Fibroblast of lung (primary cell): ENCODE data around the gene PRDM7. TPM values are rescaled to one million over a fixed set of nuclear protein-coding genes. Genes with fewer than 3 reads are reported as not detected.

Source experiments
- DNase-seq, 2 donors: peaks; one replicate each; pipeline versions ENCODE4 v3.0.0 to v3.0.0-alpha.2; 2010; ENCODE audit warnings: low read depth in 2 of 2
- H2AFZ ChIP-seq: 2 replicates; pipeline ENCODE4 v1.5.1; 2012; ENCODE audit warnings: low read length, control low read depth, inconsistent platforms
- H3K27ac ChIP-seq: 2 replicates; pipeline ENCODE4 v1.5.1; 2011; ENCODE audit warnings: low read length, control low read depth; ENCODE audit not compliant: insufficient read depth
- H3K27me3 ChIP-seq: 2 replicates; pipeline ENCODE4 v1.5.1; 2011; ENCODE audit warnings: mild to moderate bottlenecking, low read length; ENCODE audit not compliant: control insufficient read depth, insufficient read depth
- H3K36me3 ChIP-seq: 2 replicates; pipeline ENCODE4 v1.5.1; 2011; ENCODE audit warnings: low read length; ENCODE audit not compliant: control insufficient read depth, insufficient read depth
- H3K4me1 ChIP-seq: 2 replicates; pipeline ENCODE4 v1.5.1; 2011; ENCODE audit warnings: low read length; ENCODE audit not compliant: control insufficient read depth, insufficient read depth; ENCODE audit errors: extremely low read depth
- H3K4me2 ChIP-seq: 2 replicates; pipeline ENCODE4 v1.5.1; 2011; ENCODE audit warnings: low read length, control low read depth; ENCODE audit not compliant: insufficient read depth; ENCODE audit errors: extremely low read depth
- H3K4me3 ChIP-seq, 4 experiments: fragments of 200-600 bp in 1 of 4; sonication (generic) in 1 of 4; replicated peaks in 1 of 4; 2 replicates each; pipeline ENCODE4 v1.5.1; 2011 to 2016; ENCODE audit warnings: low read length in 4 of 4, low read depth in 3 of 4, mild to moderate bottlenecking in 3 of 4, control low read depth in 2 of 4, inconsistent platforms in 1 of 4, mixed read lengths in 1 of 4; ENCODE audit not compliant: insufficient read depth in 1 of 4; ENCODE audit errors: control extremely low read depth in 1 of 4
- H3K79me2 ChIP-seq: 2 replicates; pipeline ENCODE4 v1.5.1; 2012; ENCODE audit warnings: mild to moderate bottlenecking, low read length, inconsistent platforms; ENCODE audit not compliant: control insufficient read depth, insufficient read depth
- H3K9ac ChIP-seq: 2 replicates; pipeline ENCODE4 v1.5.1; 2011; ENCODE audit warnings: mild to moderate bottlenecking, low read length, control low read depth; ENCODE audit not compliant: insufficient read depth
- H3K9me3 ChIP-seq: 2 replicates; pipeline ENCODE4 v1.5.1; 2012; ENCODE audit warnings: low read depth, low read length; ENCODE audit not compliant: control insufficient read depth, insufficient read depth
- H4K20me1 ChIP-seq: 2 replicates; pipeline ENCODE4 v1.5.1; 2011; ENCODE audit warnings: low read length; ENCODE audit not compliant: control insufficient read depth, insufficient read depth; ENCODE audit errors: extremely low read depth
- CTCF ChIP-seq, 2 donors: IDR thresholded peaks in 1 of 2; conservative IDR thresholded peaks in 1 of 2; 1 replicate in 1 of 2; 2 replicates in 1 of 2; pipeline ENCODE4 v1.5.1; 2011 to 2012; ENCODE audit warnings: low read length in 2 of 2, control low read depth in 1 of 2, inconsistent platforms in 1 of 2, low read depth in 1 of 2, mild to moderate bottlenecking in 1 of 2
- EZH2 ChIP-seq: IDR thresholded peaks from 2 replicates; pipeline ENCODE4 v1.5.1; 2012; ENCODE audit warnings: low read length, control low read depth, mild to moderate bottlenecking; ENCODE audit errors: missing control alignments
- polyA plus RNA-seq, 2 donors: library from polyadenylated mRNA; depleted of rRNA in 1 of 2; stranded (reverse) in 1 of 2; unstranded in 1 of 2; fragments of >200 nt; gene quantifications; 2 replicates each; pipeline ENCODE4 v1.2.1, GENCODE V29; 2011 to 2012; ENCODE audit warnings: missing spikeins in 1 of 2
- total RNA-seq: library from RNA; depleted of rRNA; stranded (reverse); fragments of >200 nt; gene quantifications from 2 replicates; pipeline ENCODE4 v1.2.1, GENCODE V29; 2014

The PRDM7 gene
- total and polyA plus RNA-seq, 2 donors (not counting 1 experiment from before 2014, with no cell fraction given), result not detected

GRCh38 chr16:90023078-90023447, 54.1 kb downstream of the PRDM7 start:
- no peaks in the 10 kb centered on the region for H4K20me1 ChIP-seq
- peak overlapping the region; percentile 59 to 93 (median 84) for H3K4me3 ChIP-seq
- peak overlapping the region; percentile 87 for H3K27ac ChIP-seq
- H3K36me3 ChIP-seq, result no peaks in the 10 kb centered on the region
- H2AFZ ChIP-seq, result peak overlapping the region; percentile 39
- peak overlapping the region; percentile 92 for H3K9ac ChIP-seq
- H3K4me2 ChIP-seq, result peak overlapping the region; percentile 74
- H3K79me2 ChIP-seq, result peaks cover 2% of the 10 kb centered on the region
- DNase-seq, result no peak
- H3K27me3 ChIP-seq, result no peaks in the 10 kb centered on the region
- H3K4me1 ChIP-seq, result peaks cover 3% of the 10 kb centered on the region
- TF ChIP-seq CTCF (conservative IDR thresholded peaks at IDR 0.05 in 1 of 2, IDR thresholded peaks at IDR 0.05 in 1 of 2; ENCODE audit: low read depth in 1 of 2, low read length in 2 of 2), result no peak
- TF ChIP-seq EZH2, result no peak
- no peaks in the 10 kb centered on the region for H3K9me3 ChIP-seq

GRCh38 chr16:90022209-90023077, 54.7 kb downstream of the PRDM7 start:
- Histone ChIP-seq H3K79me2 (peaks cover 2% of the 10 kb centered on the region), H3K36me3 (no peaks in the 10 kb centered on the region), H3K4me2 (peak overlapping the region; percentile 81), H3K9me3 (no peaks in the 10 kb centered on the region), H3K4me3 (peak overlapping the region; percentile 59 to 93 (median 84)), H4K20me1 (no peaks in the 10 kb centered on the region), H3K4me1 (peaks cover 3% of the 10 kb centered on the region), H2AFZ (peak overlapping the region; percentile 95), H3K27me3 (no peaks in the 10 kb centered on the region), H3K27ac (peak overlapping the region; percentile 87), H3K9ac (peak overlapping the region; percentile 92)
- peak; percentile 82 to 88 for DNase-seq
- TF ChIP-seq CTCF (conservative IDR thresholded peaks at IDR 0.05 in 1 of 2, IDR thresholded peaks at IDR 0.05 in 1 of 2; ENCODE audit: low read depth in 1 of 2, low read length in 2 of 2) (no peak), EZH2 (no peak)

- no peaks in the 10 kb centered on the region for H4K20me1 ChIP-seq
- H3K9ac ChIP-seq, result no peak overlapping the region
- H3K27ac ChIP-seq, result no peak overlapping the region
- peak in 1 of 2 donors; percentile 69 for DNase-seq
- peaks cover 2% of the 10 kb centered on the region for H3K79me2 ChIP-seq
- H3K4me3 ChIP-seq, result no peak overlapping the region
- H2AFZ ChIP-seq, result no peak overlapping the region
- peaks cover 3% of the 10 kb centered on the region for H3K4me1 ChIP-seq
- H3K27me3 ChIP-seq, result no peaks in the 10 kb centered on the region
- TF ChIP-seq EZH2 (no peak), CTCF (conservative IDR thresholded peaks at IDR 0.05 in 1 of 2, IDR thresholded peaks at IDR 0.05 in 1 of 2; ENCODE audit: low read depth in 1 of 2, low read length in 2 of 2) (no peak)
- no peaks in the 10 kb centered on the region for H3K9me3 ChIP-seq
- no peak overlapping the region for H3K4me2 ChIP-seq
- H3K36me3 ChIP-seq, result no peaks in the 10 kb centered on the region
These were observed 56.2 kb downstream of the PRDM7 start for GRCh38 chr16:90020838-90021382.
